ENCODE data around the gene NHSL2. TPM values are rescaled to one million over a fixed set of nuclear protein-coding genes. Genes with fewer than 3 reads are reported as not detected.

The NHSL2 gene
- total and polyA plus RNA-seq, 2 of the 13 experiments (the other 11 are each of a cell fraction or from before 2014, with no cell fraction given) = not detected

GRCh38 chrX:72181178-72182125 lies 270.8 kb downstream of the NHSL2 start, which contains the start of gene PIN4 (continued):
- TF ChIP-seq ZBTB44 (CRISPR knock-in tag; IDR thresholded peaks at IDR 0.05) = no peak
- TF ChIP-seq ZNF574 (CRISPR knock-in tag; IDR thresholded peaks at IDR 0.05) = peak; percentile 37; the same call in 1 of the 2 replicates
- no peak for TF ChIP-seq ZNF256 (CRISPR knock-in tag; conservative IDR thresholded peaks at IDR 0.05)
- TF ChIP-seq ZFP37 (CRISPR knock-in tag; IDR thresholded peaks at IDR 0.05; ENCODE audit: borderline replicate concordance) = no peak
- 0 out of 2 replicates have a peak, but pooled peaks have one; percentile 42 for TF ChIP-seq ZFP82 (CRISPR knock-in tag; IDR thresholded peaks at IDR 0.05; ENCODE audit: borderline replicate concordance)
- no peak for TF ChIP-seq TMF1 (CRISPR knock-in tag; IDR thresholded peaks at IDR 0.05; ENCODE audit: low read depth)
- no peak for TF ChIP-seq FUBP1 (CRISPR knock-in tag; IDR thresholded peaks at IDR 0.05; ENCODE audit: borderline replicate concordance)
- TF ChIP-seq HES4 (CRISPR knock-in tag; IDR thresholded peaks at IDR 0.05; ENCODE audit: borderline replicate concordance) = no peak
- TF ChIP-seq ZNF143 (CRISPR knock-in tag; IDR thresholded peaks at IDR 0.05) = no peak
- no peak for TF ChIP-seq DDIT3 (CRISPR knock-in tag; IDR thresholded peaks at IDR 0.05)
- TF ChIP-seq ZNF713 (CRISPR knock-in tag; IDR thresholded peaks at IDR 0.05) = no peak
- no peak for TF ChIP-seq ZSCAN12 (CRISPR knock-in tag; IDR thresholded peaks at IDR 0.05)
- no peak for TF ChIP-seq ZBTB2 (CRISPR knock-in tag; IDR thresholded peaks at IDR 0.05; ENCODE audit: low read depth)
- TF ChIP-seq ZNF232 (CRISPR knock-in tag; IDR thresholded peaks at IDR 0.05; ENCODE audit: borderline replicate concordance) = no peak
- TF ChIP-seq BRF2 (CRISPR knock-in tag; IDR thresholded peaks at IDR 0.05) = no peak
- peak; percentile 85 for TF ChIP-seq KDM5A (IDR thresholded peaks at IDR 0.05; ENCODE audit: borderline replicate concordance, low read length)
- TF ChIP-seq MYPOP (CRISPR knock-in tag; IDR thresholded peaks at IDR 0.05) = no peak

Data from HepG2 (cell line).